Esophagus muscularis mucosa (tissue), 4 donors: ENCODE data around the gene SLCO4C1.

Source experiments
- CTCF ChIP-seq, 3 experiments: fragments of 200-600 bp in 2 of 3; fragments of 450-650 bp in 1 of 3; sonication (generic) in 2 of 3; IDR thresholded peaks; one replicate each; pipeline ENCODE4 v1.5.1; 2017 to 2019; ENCODE audit warnings: antibody characterized with exemption in 3 of 3, mild to moderate bottlenecking in 2 of 3, moderate library complexity in 1 of 3
- EP300 ChIP-seq: sonication (generic); formaldehyde crosslinking; IDR thresholded peaks from one replicate; pipeline ENCODE4 v1.6.1; 2017; ENCODE audit warnings: antibody characterized with exemption
- POLR2A ChIP-seq: fragments of 450-650 bp; IDR thresholded peaks from one replicate; pipeline ENCODE4 v1.6.1; 2017; ENCODE audit warnings: antibody characterized with exemption, moderate library complexity, mild to moderate bottlenecking, low read depth
- POLR2AphosphoS5 ChIP-seq, 2 donors: sonication (generic); formaldehyde crosslinking; IDR thresholded peaks; one replicate each; pipeline ENCODE4 v1.6.1; 2017; ENCODE audit warnings: antibody characterized with exemption in 2 of 2

GRCh38 chr5:102314328-102314727, 18.2 kb upstream of the SLCO4C1 start:
- TF ChIP-seq CTCF (IDR thresholded peaks at IDR 0.05) (no peak), POLR2AphosphoS5 (IDR thresholded peaks at IDR 0.05) (no peak), POLR2A (no peak), EP300 (no peak)
